GM23338 (cell line): Measurements from ENCODE around the gene MANBA. TPM values are rescaled to one million over a fixed set of nuclear protein-coding genes. Genes with fewer than 3 reads are reported as not detected.

Source experiments
- ATAC-seq: fragments of 200-7000 bp; cut with Tn5 transposase; 3 replicates; pipeline ENCODE4 v1.9.1; 2020
- DNase-seq: peaks from one replicate; pipeline ENCODE4 v3.0.0-alpha.2; 2015; ENCODE audit warnings: low spot score
- H2AFZ ChIP-seq: fragments of 200-600 bp; sonication (generic); 2 replicates; pipeline ENCODE4 v1.8.0; 2016; ENCODE audit warnings: antibody characterized with exemption, mild to moderate bottlenecking, moderate library complexity
- H3F3A ChIP-seq: fragments of 200-600 bp; sonication (generic); replicated peaks from 2 replicates; pipeline ENCODE4 v1.8.0; 2017; ENCODE audit warnings: antibody characterized with exemption, mixed run types, low read depth
- H3K27ac ChIP-seq: fragments of 200-600 bp; sonication (generic); 2 replicates; pipeline ENCODE4 v1.6.1; 2016; ENCODE audit warnings: low read depth
- H3K27me3 ChIP-seq: fragments of 200-600 bp; sonication (generic); 2 replicates; pipeline ENCODE4 v1.8.0; 2016; ENCODE audit warnings: mild to moderate bottlenecking, mixed run types, moderate library complexity; ENCODE audit not compliant: insufficient read depth
- H3K36me3 ChIP-seq: fragments of 200-600 bp; sonication (generic); 2 replicates; pipeline ENCODE4 v1.8.0; 2016; ENCODE audit warnings: mild to moderate bottlenecking; ENCODE audit not compliant: insufficient read depth
- H3K4me1 ChIP-seq: fragments of 200-600 bp; sonication (generic); 2 replicates; pipeline ENCODE4 v1.8.0; 2016; ENCODE audit warnings: mild to moderate bottlenecking, moderate library complexity; ENCODE audit not compliant: insufficient read depth
- H3K4me2 ChIP-seq: fragments of 200-600 bp; sonication (generic); 2 replicates; pipeline ENCODE4 v1.7.1; 2017; ENCODE audit warnings: mixed run types
- H3K4me3 ChIP-seq: fragments of 200-600 bp; sonication (generic); 2 replicates; pipeline ENCODE4 v1.6.1; 2016; ENCODE audit warnings: mixed run types
- H3K79me2 ChIP-seq: fragments of 200-600 bp; sonication (generic); replicated peaks from 2 replicates; pipeline ENCODE4 v1.8.0; 2017; ENCODE audit warnings: mild to moderate bottlenecking; ENCODE audit not compliant: insufficient read depth
- H3K9me2 ChIP-seq: fragments of 200-600 bp; sonication (generic); 2 replicates; pipeline ENCODE4 v1.8.0; 2017; ENCODE audit not compliant: insufficient read depth
- H4K20me1 ChIP-seq: fragments of 200-600 bp; sonication (generic); replicated peaks from 2 replicates; pipeline ENCODE4 v1.8.0; 2017; ENCODE audit warnings: mild to moderate bottlenecking; ENCODE audit not compliant: insufficient read depth
- H3K27ac Mint-ChIP-seq: 2 replicates; pipeline ENCODE4 v1.8.0; 2020; ENCODE audit warnings: inconsistent platforms, mild to moderate bottlenecking, moderate library complexity, mixed read lengths
- H3K27me3 Mint-ChIP-seq: 3 replicates; pipeline ENCODE4 v1.8.0; 2022; ENCODE audit warnings: low read depth, mild to moderate bottlenecking, moderate library complexity, mixed read lengths, inconsistent platforms; ENCODE audit not compliant: insufficient read depth, poor library complexity
- H3K36me3 Mint-ChIP-seq: 3 replicates; pipeline ENCODE4 v1.8.0; 2021; ENCODE audit warnings: low read depth, mild to moderate bottlenecking, inconsistent platforms, moderate library complexity, mixed read lengths
- H3K4me1 Mint-ChIP-seq: 3 replicates; pipeline ENCODE4 v1.8.0; 2020; ENCODE audit warnings: mild to moderate bottlenecking, inconsistent platforms, mixed read lengths
- H3K4me3 Mint-ChIP-seq: 3 replicates; pipeline ENCODE4 v1.8.0; 2021; ENCODE audit warnings: moderate library complexity, mild to moderate bottlenecking, inconsistent platforms, mixed read lengths
- H3K9me3 Mint-ChIP-seq: 3 replicates; pipeline ENCODE4 v1.8.0; 2020; ENCODE audit warnings: moderate library complexity, mild to moderate bottlenecking, inconsistent platforms, mixed read lengths
- CREB1 ChIP-seq: fragments of 250-450 bp; sonication (Bioruptor Pico); IDR thresholded peaks from 2 replicates; pipeline ENCODE4 v1.5.0; 2020; ENCODE audit warnings: low read depth, mild to moderate bottlenecking, moderate library complexity
- CTCF ChIP-seq, 2 experiments: fragments of 200-600 bp in 1 of 2; sonication (generic) in 1 of 2; conservative IDR thresholded peaks; 2 replicates each; pipeline versions ENCODE4 v1.5.1 to v1.6.1; 2016 to 2017; ENCODE audit warnings: antibody characterized with exemption in 2 of 2, low read depth in 2 of 2, mild to moderate bottlenecking in 2 of 2, moderate library complexity in 1 of 2
- ETS1 ChIP-seq: IDR thresholded peaks from 2 replicates; pipeline ENCODE4 v1.6.1; 2016; ENCODE audit warnings: antibody characterized with exemption
- EZH2phosphoT487 ChIP-seq: fragments of 200-600 bp; sonication (generic); IDR thresholded peaks from one replicate; pipeline ENCODE4 v1.8.1; 2018; ENCODE audit warnings: antibody characterized with exemption; ENCODE audit not compliant: unreplicated experiment
- JUNB ChIP-seq: IDR thresholded peaks from one replicate; pipeline ENCODE4 v1.6.1; 2016; ENCODE audit warnings: antibody characterized with exemption; ENCODE audit not compliant: unreplicated experiment
- NANOG ChIP-seq: IDR thresholded peaks from 2 replicates; pipeline ENCODE4 v1.6.1; 2016; ENCODE audit warnings: antibody characterized with exemption, borderline replicate concordance
- REST ChIP-seq: IDR thresholded peaks from one replicate; pipeline ENCODE4 v1.6.1; 2018; ENCODE audit warnings: antibody characterized with exemption; ENCODE audit not compliant: unreplicated experiment
- STAT1 ChIP-seq: IDR thresholded peaks from one replicate; pipeline ENCODE4 v1.6.1; 2016; ENCODE audit warnings: antibody characterized with exemption; ENCODE audit not compliant: unreplicated experiment
- ZNF114 ChIP-seq: fragments of 250-450 bp; sonication (Bioruptor Pico); IDR thresholded peaks from 2 replicates; pipeline ENCODE4 v1.5.0; 2020; ENCODE audit warnings: mild to moderate bottlenecking, moderate library complexity
- ZNF462 ChIP-seq: fragments of 250-450 bp; sonication (Bioruptor Pico); IDR thresholded peaks from 2 replicates; pipeline ENCODE4 v1.5.0; 2020; ENCODE audit warnings: mild to moderate bottlenecking, moderate library complexity
- polyA plus RNA-seq: library from polyadenylated mRNA; unstranded; fragments of >200 nt; fragmentation: Nextera tagmentation; extraction: Ambion mirVana; gene quantifications from 2 replicates; pipeline ENCODE4 v1.2.1, GENCODE V29; 2016
- total RNA-seq: library from RNA; depleted of rRNA; stranded (reverse); fragments of >200 nt; shearing (Covaris generic); gene quantifications from 2 replicates; pipeline ENCODE4 v1.2.3, GENCODE V29; 2014

MANBA gene
- total and polyA plus RNA-seq, 2 experiments from 2014 or later, result 13.2 to 54.3 TPM

GRCh38 chr4:102807345-102807744, 46.6 kb upstream of the MANBA start (continued):
- TF ChIP-seq REST, result no peak
- no peak for TF ChIP-seq CTCF (conservative IDR thresholded peaks at IDR 0.05; ENCODE audit: low read depth in 2 of 2)
- no peak for TF ChIP-seq EZH2phosphoT487
- no peak for TF ChIP-seq STAT1
- TF ChIP-seq ETS1, result no peak
- no peak for TF ChIP-seq JUNB
- no peak for TF ChIP-seq NANOG

- Histone ChIP-seq H3K27me3 (no peaks in the 10 kb centered on the region), H3K27ac (no peak overlapping the region), H3K4me2 (no peak overlapping the region), H4K20me1 (peaks cover 54% of the 10 kb centered on the region), H3K36me3 (peaks cover 24% of the 10 kb centered on the region; the same call in 1 of the 2 replicates), H3K9me2 (no peaks in the 10 kb centered on the region), H3K79me2 (peaks cover 39% of the 10 kb centered on the region), H2AFZ (no peak overlapping the region), H3F3A (no peaks in the 10 kb centered on the region), H3K4me3 (no peak overlapping the region), H3K4me1 (peaks cover 31% of the 10 kb centered on the region)
- H3K9me3 Mint-ChIP-seq, result no peaks in the 10 kb centered on the region
- DNase-seq, result no peak
- H3K4me1 Mint-ChIP-seq, result peaks cover 34% of the 10 kb centered on the region
- ATAC-seq, result no peak
- H3K36me3 Mint-ChIP-seq, result peaks cover 86% of the 10 kb centered on the region
- H3K27me3 Mint-ChIP-seq, result no peaks in the 10 kb centered on the region
- no peak overlapping the region for H3K27ac Mint-ChIP-seq
- no peak overlapping the region for H3K4me3 Mint-ChIP-seq
- TF ChIP-seq CTCF (conservative IDR thresholded peaks at IDR 0.05; ENCODE audit: low read depth in 2 of 2) (no peak), ZNF462 (no peak), CREB1 (CRISPR knock-in tag) (no peak), STAT1 (no peak), ZNF114 (no peak)
Observed at GRCh38 chr4:102799816-102800215, 39.0 kb upstream of the MANBA start.
